HG03045 (cell line): ENCODE data around the gene PTPRN2.
"Not testable (repeated sequence)": the region's sequence is repeated elsewhere in the genome, so short reads cannot be mapped to it uniquely, and the experiment has no call there.

Experiments
- ATAC-seq: cut with Tn5 transposase; IDR thresholded peaks from one replicate; pipeline ENCODE4 v1.9.1; 2021; ENCODE audit warnings: mild to moderate bottlenecking, moderate library complexity; ENCODE audit not compliant: unreplicated experiment

PTPRN2 gene

GRCh38 chr7:157610671-157611295, 976.8 kb downstream of the PTPRN2 start:
- no peak for ATAC-seq

GRCh38 chr7:157609932-157610640, 977.5 kb downstream of the PTPRN2 start:
- ATAC-seq = no peak

GRCh38 chr7:157609516-157609915, 978.1 kb downstream of the PTPRN2 start:
- ATAC-seq = no peak

- no peak for ATAC-seq
Measured at GRCh38 chr7:157607218-157607617, 980.4 kb downstream of the PTPRN2 start.

- no peak for ATAC-seq
Measured at GRCh38 chr7:157606140-157606539, 981.5 kb downstream of the PTPRN2 start.

- no peak for ATAC-seq
Measured at GRCh38 chr7:157605638-157606037, 982.0 kb downstream of the PTPRN2 start.

GRCh38 chr7:157604661-157605381, 982.8 kb downstream of the PTPRN2 start:
- no peak for ATAC-seq

- no peak for ATAC-seq
Measured at GRCh38 chr7:157603716-157604115, 983.9 kb downstream of the PTPRN2 start.

GRCh38 chr7:157603005-157603404, 984.6 kb downstream of the PTPRN2 start:
- no peak for ATAC-seq

- ATAC-seq = no peak
Measured at GRCh38 chr7:157602581-157602980, 985.0 kb downstream of the PTPRN2 start.

GRCh38 chr7:157602156-157602555, 985.5 kb downstream of the PTPRN2 start:
- ATAC-seq = no peak

GRCh38 chr7:157601530-157601929, 986.1 kb downstream of the PTPRN2 start:
- no peak for ATAC-seq

GRCh38 chr7:157599491-157599890, 988.1 kb downstream of the PTPRN2 start:
- no peak for ATAC-seq

GRCh38 chr7:157597562-157597961, 990.1 kb downstream of the PTPRN2 start:
- no peak for ATAC-seq

- ATAC-seq = no peak
Measured at GRCh38 chr7:157596881-157597280, 990.7 kb downstream of the PTPRN2 start.

GRCh38 chr7:157596471-157596870, 991.2 kb downstream of the PTPRN2 start:
- ATAC-seq = no peak

GRCh38 chr7:157596026-157596425, 991.6 kb downstream of the PTPRN2 start:
- ATAC-seq = no peak

GRCh38 chr7:157595086-157595855, 992.4 kb downstream of the PTPRN2 start:
- ATAC-seq = no peak

- no peak for ATAC-seq
Measured at GRCh38 chr7:157594306-157594705, 993.3 kb downstream of the PTPRN2 start.

- ATAC-seq = no peak
Measured at GRCh38 chr7:157593541-157593940, 994.1 kb downstream of the PTPRN2 start.

GRCh38 chr7:157592636-157593320, 994.8 kb downstream of the PTPRN2 start:
- not testable (repeated sequence) for ATAC-seq
